ENCODE measurements around the gene MS4A4A. TPM values are rescaled to one million over a fixed set of nuclear protein-coding genes. Genes with fewer than 3 reads are reported as not detected.

MS4A4A gene
- total RNA-seq, 4 donors from 2014 or later = 2.8 to 17.0 (median 4.4) TPM

DNA sequence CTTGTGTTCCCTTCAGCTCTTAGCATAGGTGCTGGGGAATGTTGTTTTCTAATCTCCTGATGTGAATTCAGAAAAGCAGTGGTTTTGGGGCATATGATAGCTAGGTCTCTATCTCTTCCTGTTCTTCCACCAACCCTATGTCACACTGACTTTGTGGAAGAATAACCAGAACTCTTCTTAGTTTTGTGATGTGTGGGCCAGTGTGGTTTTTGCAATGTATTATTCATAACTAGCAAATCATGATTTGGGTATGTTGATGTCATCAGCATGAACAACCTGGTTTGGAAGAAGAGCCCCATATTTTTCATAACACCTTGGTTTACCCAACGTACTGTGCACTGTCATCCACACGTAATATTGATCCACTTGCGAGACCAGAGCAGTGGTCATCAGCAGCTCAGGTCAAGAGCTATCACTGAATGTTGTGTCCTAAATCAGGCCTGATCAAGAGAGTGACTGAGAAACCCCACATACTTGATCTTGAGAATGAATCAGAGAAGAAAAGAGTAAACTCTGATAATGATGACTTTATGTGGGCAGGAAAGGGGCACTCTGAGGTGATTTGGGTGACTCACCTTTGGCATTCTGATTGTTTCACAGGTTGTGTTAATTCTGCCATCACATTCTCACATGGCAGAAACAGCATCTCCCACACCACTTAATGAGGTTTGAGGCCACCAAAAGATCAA is 27.2 kb downstream of the MS4A4A start:
- H3K27me3 ChIP-seq = no peaks in the 10 kb centered on the region
- H3K9me3 ChIP-seq = no peaks in the 10 kb centered on the region
- H3K36me3 ChIP-seq = no peaks in the 10 kb centered on the region
- H3K27ac ChIP-seq = no peak overlapping the region
- no peak overlapping the region for H3K4me3 ChIP-seq
- no peaks in the 10 kb centered on the region for H3K4me1 ChIP-seq
- no peak for DNase-seq
- TF ChIP-seq POLR2A (IDR thresholded peaks at IDR 0.05) = no peak
- TF ChIP-seq, protein P1, sequence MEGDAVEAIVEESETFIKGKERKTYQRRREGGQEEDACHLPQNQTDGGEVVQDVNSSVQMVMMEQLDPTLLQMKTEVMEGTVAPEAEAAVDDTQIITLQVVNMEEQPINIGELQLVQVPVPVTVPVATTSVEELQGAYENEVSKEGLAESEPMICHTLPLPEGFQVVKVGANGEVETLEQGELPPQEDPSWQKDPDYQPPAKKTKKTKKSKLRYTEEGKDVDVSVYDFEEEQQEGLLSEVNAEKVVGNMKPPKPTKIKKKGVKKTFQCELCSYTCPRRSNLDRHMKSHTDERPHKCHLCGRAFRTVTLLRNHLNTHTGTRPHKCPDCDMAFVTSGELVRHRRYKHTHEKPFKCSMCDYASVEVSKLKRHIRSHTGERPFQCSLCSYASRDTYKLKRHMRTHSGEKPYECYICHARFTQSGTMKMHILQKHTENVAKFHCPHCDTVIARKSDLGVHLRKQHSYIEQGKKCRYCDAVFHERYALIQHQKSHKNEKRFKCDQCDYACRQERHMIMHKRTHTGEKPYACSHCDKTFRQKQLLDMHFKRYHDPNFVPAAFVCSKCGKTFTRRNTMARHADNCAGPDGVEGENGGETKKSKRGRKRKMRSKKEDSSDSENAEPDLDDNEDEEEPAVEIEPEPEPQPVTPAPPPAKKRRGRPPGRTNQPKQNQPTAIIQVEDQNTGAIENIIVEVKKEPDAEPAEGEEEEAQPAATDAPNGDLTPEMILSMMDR (IDR thresholded peaks at IDR 0.05) = no peak

- Histone ChIP-seq H3K4me3 (no peak overlapping the region), H3K27ac (no peak overlapping the region), H3K27me3 (no peaks in the 10 kb centered on the region), H3K9me3 (no peaks in the 10 kb centered on the region), H3K4me1 (no peaks in the 10 kb centered on the region), H3K36me3 (no peaks in the 10 kb centered on the region)
- peak in 2 of 3 donors; percentile 53 to 59 for DNase-seq
- no peak for TF ChIP-seq POLR2A (IDR thresholded peaks at IDR 0.05)
- TF ChIP-seq, protein P1 (IDR thresholded peaks at IDR 0.05) = no peak
Observed at GRCh38 chr11:60310407-60310998, 30.0 kb downstream of the MS4A4A start.

DNA sequence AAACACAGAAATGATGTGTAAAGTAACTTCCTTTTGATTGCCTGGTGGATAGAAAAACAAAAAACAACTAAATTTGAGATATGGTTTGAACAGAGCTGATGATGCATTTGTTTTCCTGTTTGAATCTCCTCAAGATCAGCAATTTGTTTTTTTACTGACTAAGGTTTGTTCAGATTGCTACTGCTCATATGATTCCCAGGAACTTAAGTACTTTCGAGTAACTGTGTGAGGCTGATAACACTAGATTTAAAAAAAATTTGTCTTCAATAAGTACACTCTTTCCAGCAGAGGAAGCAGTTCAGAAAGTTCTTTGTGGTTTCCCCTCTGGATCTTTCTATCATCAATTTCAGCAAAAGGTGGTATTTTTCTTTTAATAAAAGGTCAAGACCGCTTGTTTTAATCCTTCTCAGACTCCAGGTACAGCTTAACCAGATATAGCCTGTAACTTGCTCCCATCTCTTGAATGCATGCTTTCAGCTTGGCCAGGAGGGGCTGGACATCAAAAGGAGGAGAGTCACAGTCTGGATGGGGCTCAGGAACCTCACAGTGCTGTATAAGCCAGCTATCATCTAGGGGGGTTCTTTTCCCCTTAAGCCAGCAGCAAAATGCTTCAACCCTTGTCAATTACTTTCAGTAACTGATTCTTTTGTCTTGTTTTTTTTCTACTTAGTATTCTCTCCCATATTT is 34.3 kb downstream of the MS4A4A start:
- DNase-seq = no peak
- peaks cover 0 to 8% (median 0%) of the 10 kb centered on the region in 4 donors for H3K9me3 ChIP-seq
- no peaks in the 10 kb centered on the region for H3K36me3 ChIP-seq
- H3K4me1 ChIP-seq = no peaks in the 10 kb centered on the region
- H3K27ac ChIP-seq = peak overlapping the region in 1 of 4 donors; percentile 33
- H3K4me3 ChIP-seq = no peak overlapping the region
- H3K27me3 ChIP-seq = no peaks in the 10 kb centered on the region
- TF ChIP-seq POLR2A (IDR thresholded peaks at IDR 0.05) = no peak

- TF ChIP-seq, protein P1 (IDR thresholded peaks at IDR 0.05) = no peak
- TF ChIP-seq POLR2A (IDR thresholded peaks at IDR 0.05) = no peak
- Histone ChIP-seq H3K27ac (no peak overlapping the region), H3K4me1 (no peaks in the 10 kb centered on the region), H3K27me3 (no peaks in the 10 kb centered on the region), H3K4me3 (no peak overlapping the region), H3K9me3 (peaks cover 0 to 8% (median 1%) of the 10 kb centered on the region in 4 donors), H3K36me3 (no peaks in the 10 kb centered on the region)
- no peak for DNase-seq
Observed at GRCh38 chr11:60315871-60316270, 35.4 kb downstream of the MS4A4A start.

DNA sequence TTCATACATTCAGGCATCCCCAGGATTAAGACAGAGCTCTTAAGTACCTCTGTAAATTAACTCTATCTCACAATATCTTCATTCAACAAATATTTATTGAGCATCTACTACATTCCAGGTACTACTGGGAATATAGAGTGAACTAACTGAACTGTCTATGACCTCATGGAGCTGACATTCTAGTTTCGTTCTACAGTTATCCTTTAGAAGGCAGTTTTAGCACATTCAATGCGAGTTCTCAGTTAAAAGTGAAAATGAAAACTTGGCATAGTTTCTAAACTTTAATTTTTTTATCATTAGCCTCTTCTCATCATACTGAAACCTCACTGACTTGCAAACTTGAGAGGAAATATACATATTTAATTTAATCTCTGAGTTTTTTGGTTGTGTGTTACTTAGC is 35.9 kb downstream of the MS4A4A start:
- Histone ChIP-seq H3K36me3 (no peaks in the 10 kb centered on the region), H3K9me3 (peaks cover 0 to 8% (median 1%) of the 10 kb centered on the region in 4 donors), H3K4me1 (no peaks in the 10 kb centered on the region), H3K27me3 (no peaks in the 10 kb centered on the region), H3K4me3 (no peak overlapping the region), H3K27ac (no peak overlapping the region)
- no peak for DNase-seq
- TF ChIP-seq, protein P1 (IDR thresholded peaks at IDR 0.05) = no peak
- no peak for TF ChIP-seq POLR2A (IDR thresholded peaks at IDR 0.05)

GRCh38 chr11:60318726-60319125 is 38.3 kb downstream of the MS4A4A start:
- no peaks in the 10 kb centered on the region for H3K4me1 ChIP-seq
- peaks cover 0 to 8% (median 1%) of the 10 kb centered on the region in 4 donors for H3K9me3 ChIP-seq
- no peak for DNase-seq
- H3K27ac ChIP-seq = no peak overlapping the region
- no peak for TF ChIP-seq POLR2A (IDR thresholded peaks at IDR 0.05)
- TF ChIP-seq, protein P1 (IDR thresholded peaks at IDR 0.05) = no peak
- no peaks in the 10 kb centered on the region for H3K27me3 ChIP-seq
- H3K36me3 ChIP-seq = no peaks in the 10 kb centered on the region
- H3K4me3 ChIP-seq = no peak overlapping the region
